Measurements from ENCODE around the gene PEAR1.

Gene PEAR1

DNA sequence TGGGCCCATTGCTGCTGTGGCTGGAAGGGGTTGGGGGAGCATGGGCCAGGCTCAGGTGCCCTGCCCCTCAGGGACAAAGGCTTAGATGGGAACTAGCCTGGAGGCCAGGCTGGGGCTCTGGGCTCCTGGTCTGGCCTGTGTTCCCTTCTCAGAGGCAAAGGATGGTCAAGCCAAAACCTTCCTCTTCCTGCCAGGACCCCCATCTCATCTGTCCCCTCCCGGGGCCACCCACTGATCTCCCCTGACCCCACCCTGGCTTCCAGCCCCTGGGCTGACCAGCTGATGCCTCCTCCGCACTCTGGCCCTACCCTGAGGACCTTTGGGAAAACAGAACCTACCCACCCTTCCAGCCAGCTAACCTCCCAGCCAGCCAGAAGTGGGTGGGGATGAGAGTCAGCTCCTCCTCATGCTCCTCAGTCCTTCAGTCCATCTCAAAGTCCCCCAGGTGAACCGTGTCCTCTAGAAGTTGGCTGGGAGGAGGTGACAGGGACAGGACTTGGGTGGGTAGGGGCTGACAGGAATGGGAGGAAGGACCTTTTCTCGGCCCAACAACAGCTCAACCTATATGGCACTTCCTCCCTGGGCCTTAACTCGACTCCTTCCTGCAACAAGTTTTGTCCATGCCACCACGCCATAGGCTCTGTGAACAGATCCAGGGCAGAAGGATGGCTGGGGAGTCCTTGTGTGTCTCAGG is 7.5 kb downstream of the PEAR1 start:
- DNase-seq (ENCODE audit: low read depth): no peak

- DNase-seq (ENCODE audit: low read depth): no peak
Observed at GRCh38 chr1:156901590-156901900, 8.0 kb downstream of the PEAR1 start.

DNA sequence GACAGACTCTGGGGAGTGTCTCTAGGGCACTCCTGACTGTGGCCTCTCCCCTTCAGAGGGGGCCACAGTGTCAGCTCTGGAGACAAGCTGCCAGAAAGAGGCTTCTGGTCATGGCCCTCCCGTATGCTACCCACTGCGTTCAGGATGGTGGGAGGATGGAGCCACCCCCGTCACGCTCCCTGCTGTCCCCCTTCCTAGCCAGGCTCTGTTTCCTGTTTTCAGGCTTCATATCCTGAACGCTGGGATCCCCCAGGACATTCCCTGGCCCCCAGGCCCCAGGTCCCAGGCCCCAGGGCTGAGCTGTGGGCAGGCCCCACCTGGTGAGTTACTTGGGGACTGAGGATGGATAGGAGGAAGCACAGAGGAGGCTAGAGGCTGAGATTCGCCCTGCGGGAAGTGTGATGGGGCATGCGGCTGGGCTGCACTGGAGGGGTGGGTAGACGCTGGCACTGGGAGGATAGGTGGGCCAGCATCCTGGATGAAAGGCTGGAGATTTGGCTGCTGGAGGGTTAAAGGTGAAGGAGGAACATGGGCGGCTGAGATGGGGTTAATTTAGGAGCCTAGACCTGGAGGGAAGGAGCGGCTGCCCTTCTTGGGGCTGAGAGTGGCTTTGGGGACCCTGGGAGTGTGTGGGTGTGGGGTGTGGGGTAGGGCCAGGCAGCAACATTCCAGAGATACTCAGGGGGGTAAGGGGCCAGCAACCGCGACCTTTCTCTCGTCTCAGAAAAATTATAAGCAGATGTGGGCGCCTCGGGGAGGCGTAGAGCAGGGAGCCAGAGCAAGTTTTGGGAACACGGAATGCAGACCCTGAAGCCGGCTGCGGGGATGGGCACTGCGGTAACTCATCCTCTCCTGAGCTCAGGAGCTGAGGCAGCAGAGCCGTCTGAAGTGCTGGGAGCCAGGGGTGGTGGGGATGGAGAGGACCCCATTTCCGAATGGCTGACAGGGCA is 8.7 kb downstream of the PEAR1 start:
- no peak for DNase-seq (ENCODE audit: low read depth)

GRCh38 chr1:156903328-156904091 is 10.0 kb downstream of the PEAR1 start:
- no peak for DNase-seq (ENCODE audit: low read depth)

DNA sequence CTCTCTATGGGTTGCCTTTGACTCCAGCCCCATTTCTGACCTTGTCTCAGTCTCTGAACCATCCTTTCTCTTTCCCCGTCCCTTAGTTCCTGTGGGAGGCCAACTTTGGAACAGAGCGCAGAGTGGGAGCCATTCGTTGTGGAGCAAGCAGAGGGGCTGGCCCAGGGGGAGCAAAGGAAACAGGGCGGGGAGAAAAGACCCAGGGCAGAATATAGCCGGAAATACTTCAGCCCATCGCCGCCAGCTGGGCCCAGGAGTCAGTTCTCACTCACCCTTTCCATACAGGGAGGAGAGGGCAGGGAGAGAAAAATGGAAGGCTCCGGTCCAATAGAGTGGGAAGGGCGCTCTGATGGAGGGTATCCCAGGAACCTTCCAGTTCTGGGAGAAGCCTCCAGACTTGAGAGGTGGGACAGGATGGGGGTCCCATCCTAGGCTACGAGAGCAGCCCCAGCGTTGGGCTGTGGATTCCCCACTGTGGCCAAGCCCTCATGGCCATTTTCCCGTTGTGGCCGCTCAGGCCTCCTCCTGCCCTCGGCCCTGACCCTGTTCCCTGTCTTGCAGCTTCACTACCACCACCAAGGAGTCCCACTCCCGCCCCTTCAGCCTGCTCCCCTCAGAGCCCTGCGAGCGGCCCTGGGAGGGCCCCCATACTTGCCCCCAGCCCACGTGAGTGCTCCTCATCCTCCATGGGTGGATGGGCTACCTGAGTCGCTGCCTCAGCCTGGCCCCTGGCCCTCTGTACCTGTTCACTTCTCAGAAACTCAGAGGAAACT is 10.9 kb downstream of the PEAR1 start:
- no peak for DNase-seq (ENCODE audit: low read depth)

- DNase-seq (ENCODE audit: low read depth): no peak
Observed at GRCh38 chr1:156905176-156905575, 11.7 kb downstream of the PEAR1 start.

GRCh38 chr1:156905651-156906050 is 12.1 kb downstream of the PEAR1 start:
- no peak for DNase-seq (ENCODE audit: low read depth)

GRCh38 chr1:156906206-156906906 is 12.8 kb downstream of the PEAR1 start:
- DNase-seq (ENCODE audit: low read depth): no peak

DNA sequence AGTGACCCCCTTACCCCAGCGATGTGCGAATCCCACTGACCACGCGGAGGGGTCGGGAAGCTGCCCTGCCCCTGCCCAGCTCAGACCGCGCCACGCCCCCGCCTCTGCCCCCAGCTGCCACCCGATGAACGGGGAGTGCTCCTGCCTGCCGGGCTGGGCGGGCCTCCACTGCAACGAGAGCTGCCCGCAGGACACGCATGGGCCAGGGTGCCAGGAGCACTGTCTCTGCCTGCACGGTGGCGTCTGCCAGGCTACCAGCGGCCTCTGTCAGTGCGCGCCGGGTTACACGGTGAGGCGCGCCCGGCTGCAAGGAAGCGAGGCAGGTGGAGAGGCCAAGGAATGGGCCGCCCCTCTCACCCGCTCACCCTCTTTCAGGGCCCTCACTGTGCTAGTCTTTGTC is 15.0 kb downstream of the PEAR1 start:
- DNase-seq (ENCODE audit: low read depth): no peak

GRCh38 chr1:156908955-156909354 is 15.4 kb downstream of the PEAR1 start:
- no peak for DNase-seq (ENCODE audit: low read depth)

DNA sequence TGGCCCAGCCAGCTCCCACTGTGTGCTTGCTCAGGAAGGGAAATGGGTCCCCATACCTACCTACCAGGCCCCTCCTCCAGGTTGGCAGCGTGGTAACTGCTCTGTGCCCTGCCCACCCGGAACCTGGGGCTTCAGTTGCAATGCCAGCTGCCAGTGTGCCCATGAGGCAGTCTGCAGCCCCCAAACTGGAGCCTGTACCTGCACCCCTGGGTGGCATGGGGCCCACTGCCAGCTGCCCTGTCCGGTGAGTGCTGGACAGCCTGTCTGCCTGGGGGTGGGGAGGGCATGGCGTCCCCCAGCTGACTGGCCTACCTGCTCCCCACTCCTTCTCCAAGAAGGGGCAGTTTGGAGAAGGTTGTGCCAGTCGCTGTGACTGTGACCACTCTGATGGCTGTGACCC is 16.2 kb downstream of the PEAR1 start:
- no peak for DNase-seq (ENCODE audit: low read depth)

DNA sequence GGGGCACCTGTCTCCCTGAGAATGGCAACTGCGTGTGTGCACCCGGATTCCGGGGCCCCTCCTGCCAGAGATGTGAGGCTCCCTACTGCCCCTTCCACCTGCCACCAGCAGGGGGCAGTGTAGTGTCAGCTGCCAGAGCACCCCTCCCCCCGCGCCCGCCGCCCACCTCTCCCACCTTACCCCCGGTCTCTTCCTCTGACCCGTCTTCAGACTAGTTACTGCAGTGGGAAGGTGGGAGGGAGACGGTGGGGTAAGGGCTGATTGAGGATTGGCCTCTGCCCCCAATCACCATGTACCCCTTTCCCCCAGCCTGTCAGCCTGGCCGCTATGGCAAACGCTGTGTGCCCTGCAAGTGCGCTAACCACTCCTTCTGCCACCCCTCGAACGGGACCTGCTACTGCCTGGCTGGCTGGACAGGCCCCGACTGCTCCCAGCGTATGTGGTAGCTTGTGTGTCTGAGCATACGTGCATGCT is 16.8 kb downstream of the PEAR1 start:
- DNase-seq (ENCODE audit: low read depth): peak; percentile 39

DNA sequence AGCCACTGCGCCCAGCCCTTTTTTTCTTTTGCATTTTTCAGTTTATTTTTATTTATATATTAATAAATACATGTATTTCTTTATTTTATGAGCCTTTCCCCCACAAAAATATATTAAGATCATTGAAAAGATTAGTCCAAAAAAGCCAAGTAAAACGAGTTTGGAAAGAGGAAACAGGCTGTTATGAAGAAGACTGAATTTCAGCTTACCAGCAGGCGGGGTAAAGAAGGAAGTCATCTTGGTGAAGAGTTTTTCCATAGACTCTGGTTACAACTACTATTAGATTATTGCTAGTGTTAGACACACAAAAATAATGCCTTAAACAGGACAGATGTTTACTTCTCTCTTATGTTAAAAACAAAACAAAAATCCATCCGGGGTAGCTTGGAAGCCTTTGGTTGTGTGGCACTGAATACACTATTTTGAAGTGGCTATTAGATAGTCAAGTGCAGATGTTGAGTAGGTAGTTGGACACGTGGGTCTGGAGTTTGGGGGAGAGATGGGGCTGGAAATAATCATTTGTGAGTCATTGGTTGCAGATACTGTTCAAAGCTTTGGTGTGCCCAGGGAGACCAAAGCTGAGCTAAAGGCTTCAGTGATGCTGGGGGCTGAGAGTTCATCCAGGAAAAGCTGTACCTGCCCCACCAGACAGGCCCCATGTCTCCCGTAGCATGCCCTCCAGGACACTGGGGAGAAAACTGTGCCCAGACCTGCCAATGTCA is 18.2 kb downstream of the PEAR1 start:
- no peak for DNase-seq (ENCODE audit: low read depth)

DNA sequence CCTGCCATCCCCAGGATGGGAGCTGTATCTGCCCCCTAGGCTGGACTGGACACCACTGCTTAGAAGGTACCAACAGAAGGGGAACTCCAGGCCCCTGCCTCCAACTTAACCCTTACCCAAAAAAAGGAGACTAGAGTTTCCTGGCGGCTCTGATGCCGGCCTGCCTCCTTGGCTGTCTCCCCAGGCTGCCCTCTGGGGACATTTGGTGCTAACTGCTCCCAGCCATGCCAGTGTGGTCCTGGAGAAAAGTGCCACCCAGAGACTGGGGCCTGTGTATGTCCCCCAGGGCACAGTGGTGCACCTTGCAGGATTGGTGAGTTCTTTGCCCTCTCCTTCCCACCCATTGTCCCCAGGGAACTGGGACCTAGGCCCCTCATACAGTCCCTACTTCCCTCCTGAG is 18.8 kb downstream of the PEAR1 start:
- DNase-seq (ENCODE audit: low read depth): no peak

- no peak for DNase-seq (ENCODE audit: low read depth)
Observed at GRCh38 chr1:156912861-156913808, 19.6 kb downstream of the PEAR1 start.

DNA sequence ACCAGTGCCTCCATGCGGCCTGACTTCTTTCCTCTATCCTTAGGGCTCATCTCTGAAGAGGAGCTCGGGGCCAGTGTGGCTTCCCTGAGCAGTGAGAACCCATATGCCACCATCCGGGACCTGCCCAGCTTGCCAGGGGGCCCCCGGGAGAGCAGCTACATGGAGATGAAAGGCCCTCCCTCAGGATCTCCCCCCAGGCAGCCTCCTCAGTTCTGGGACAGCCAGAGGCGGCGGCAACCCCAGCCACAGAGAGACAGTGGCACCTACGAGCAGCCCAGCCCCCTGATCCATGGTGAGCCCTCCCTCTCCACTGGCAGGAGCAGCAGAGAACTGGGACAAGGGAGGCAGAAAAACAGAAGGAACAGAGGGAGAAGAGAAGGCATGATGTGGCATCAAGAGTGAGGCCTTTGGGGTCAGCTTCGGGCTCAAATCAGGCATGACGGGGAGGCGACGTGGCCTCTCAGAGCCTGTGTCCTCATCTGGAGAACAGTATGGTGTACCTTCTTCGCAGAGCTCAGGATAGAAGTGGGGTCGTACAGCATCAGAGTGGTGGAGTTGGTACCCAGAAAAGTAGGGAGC is 20.4 kb downstream of the PEAR1 start:
- no peak for DNase-seq (ENCODE audit: low read depth)

- no peak for DNase-seq (ENCODE audit: low read depth)
Observed at GRCh38 chr1:156914440-156914856, 20.9 kb downstream of the PEAR1 start.

GRCh38 chr1:156920233-156921052 is 26.9 kb downstream of the PEAR1 start, which contains the start of gene LRRC71:
Gene LRRC71 (plus strand): TSS chr1:156920632. CDS start chr1:156920804, 172 bp downstream.
- peak; percentile 60 for DNase-seq (ENCODE audit: low read depth)
